IMR-90 (cell line): Measurements from ENCODE around the gene TRAF7. TPM values are rescaled to one million over a fixed set of nuclear protein-coding genes. Genes with fewer than 3 reads are reported as not detected.

Experiments
- ATAC-seq: fragments of 200-7000 bp; cut with Tn5 transposase; 2 replicates; pipeline ENCODE4 v1.9.1; 2020; ENCODE audit warnings: low read depth, mild to moderate bottlenecking, moderate library complexity
- BruUV-seq: library from RNA; stranded (reverse); fragments of 400-500 nt; replicated peaks from 2 replicates; lab custom pipeline; 2021; lab: Mats Ljungman, UMichigan
- CTCF ChIA-PET: fragments of 300-600 bp; formaldehyde crosslinking; extraction: SDS; loops from one replicate; lab custom pipeline; 2021; ENCODE audit warnings: antibody characterized with exemption; lab: Yijun Ruan, JAX
- POLR2A ChIA-PET: fragments of 300-600 bp; sonication (Branson Sonifier 250); formaldehyde crosslinking; loops from one replicate; lab custom pipeline; 2022; ENCODE audit warnings: antibody characterized with exemption; ENCODE audit not compliant: unreplicated experiment; lab: Charles Lee
- DNase-seq: peaks from one replicate; pipeline ENCODE4 v3.0.0; 2013
- H2AFZ ChIP-seq: replicated peaks from 2 replicates; pipeline ENCODE3; 2013; ENCODE audit warnings: low read length, mild to moderate bottlenecking; ENCODE audit not compliant: poor library complexity
- H2AK5ac ChIP-seq: 2 replicates; pipeline ENCODE4 v1.6.1; 2013; ENCODE audit warnings: low read depth, low read length, inconsistent platforms
- H2AK9ac ChIP-seq: replicated peaks from 2 replicates; pipeline ENCODE3; 2013; ENCODE audit warnings: mild to moderate bottlenecking, low read depth, low read length, moderate library complexity; ENCODE audit not compliant: poor library complexity
- H2BK120ac ChIP-seq: 2 replicates; pipeline ENCODE4 v1.6.1; 2013; ENCODE audit warnings: low read depth, low read length, inconsistent platforms
- H2BK15ac ChIP-seq: 3 replicates; pipeline ENCODE4 v1.6.1; 2013; ENCODE audit warnings: low read depth, low read length, inconsistent platforms
- H2BK20ac ChIP-seq: 2 replicates; pipeline ENCODE4 v1.6.1; 2013; ENCODE audit warnings: low read depth, mild to moderate bottlenecking, inconsistent platforms, low read length, moderate library complexity
- H2BK5ac ChIP-seq: 2 replicates; pipeline ENCODE4 v1.6.1; 2013; ENCODE audit warnings: mild to moderate bottlenecking, low read depth, low read length, inconsistent platforms; ENCODE audit not compliant: poor library complexity, severe bottlenecking
- H3K14ac ChIP-seq: replicated peaks from 2 replicates; pipeline ENCODE4 v1.6.1; 2013; ENCODE audit warnings: low read depth, low read length, inconsistent platforms
- H3K18ac ChIP-seq: 2 replicates; pipeline ENCODE4 v1.6.1; 2013; ENCODE audit warnings: low read depth, low read length, control low read depth
- H3K23ac ChIP-seq: 2 replicates; pipeline ENCODE4 v1.6.1; 2013; ENCODE audit warnings: low read depth, low read length, inconsistent platforms
- H3K27ac ChIP-seq: 2 replicates; pipeline ENCODE4 v1.5.1; 2013; ENCODE audit warnings: mild to moderate bottlenecking, control low read depth, low read length; ENCODE audit not compliant: insufficient read depth
- H3K27me3 ChIP-seq: 2 replicates; pipeline ENCODE4 v1.6.1; 2013; ENCODE audit warnings: low read length; ENCODE audit not compliant: control insufficient read depth, insufficient read depth
- H3K36me3 ChIP-seq: 2 replicates; pipeline ENCODE4 v1.6.1; 2013; ENCODE audit warnings: low read length, mixed read lengths; ENCODE audit not compliant: control insufficient read depth, insufficient read depth
- H3K4ac ChIP-seq: 2 replicates; pipeline ENCODE4 v1.6.1; 2013; ENCODE audit warnings: low read depth, low read length, inconsistent platforms
- H3K4me1 ChIP-seq: 2 replicates; pipeline ENCODE4 v1.6.1; 2013; ENCODE audit warnings: low read length, mixed read lengths; ENCODE audit not compliant: control insufficient read depth, insufficient read depth
- H3K4me2 ChIP-seq: 2 replicates; pipeline ENCODE4 v1.6.1; 2013; ENCODE audit warnings: low read depth, mild to moderate bottlenecking, control low read depth, low read length, moderate library complexity
- H3K4me3 ChIP-seq: 2 replicates; pipeline ENCODE4 v1.5.1; 2013; ENCODE audit warnings: low read depth, mild to moderate bottlenecking, control low read depth, low read length, moderate library complexity; ENCODE audit not compliant: insufficient read depth
- H3K56ac ChIP-seq: 2 replicates; pipeline ENCODE4 v1.6.1; 2013; ENCODE audit warnings: low read length, inconsistent platforms; ENCODE audit not compliant: insufficient read depth; ENCODE audit errors: extremely low read depth
- H3K79me1 ChIP-seq, 2 experiments: 2 replicates each; pipeline ENCODE4 v1.6.1; 2013; ENCODE audit warnings: low read length in 2 of 2, inconsistent platforms in 1 of 2, low read depth in 1 of 2
- H3K9ac ChIP-seq: 2 replicates; pipeline ENCODE4 v1.6.1; 2013; ENCODE audit warnings: low read depth, low read length, control low read depth
- H3K9me1 ChIP-seq: 2 replicates; pipeline ENCODE4 v1.6.1; 2013; ENCODE audit warnings: low read length, inconsistent platforms; ENCODE audit not compliant: insufficient read depth
- H3K9me3 ChIP-seq: 2 replicates; pipeline ENCODE4 v1.6.1; 2013; ENCODE audit warnings: low read length; ENCODE audit not compliant: control insufficient read depth, insufficient read depth
- H4K20me1 ChIP-seq: 2 replicates; pipeline ENCODE4 v1.6.1; 2013; ENCODE audit warnings: low read length, inconsistent platforms; ENCODE audit not compliant: insufficient read depth
- H4K5ac ChIP-seq: 2 replicates; pipeline ENCODE4 v1.6.1; 2013; ENCODE audit warnings: mild to moderate bottlenecking, low read depth, low read length, control low read depth
- H4K8ac ChIP-seq, 2 experiments: 2 replicates each; pipeline ENCODE4 v1.6.1; 2013; ENCODE audit warnings: low read depth in 2 of 2, low read length in 2 of 2, control low read depth in 1 of 2, inconsistent platforms in 1 of 2
- H4K91ac ChIP-seq: 2 replicates; pipeline ENCODE4 v1.6.1; 2013; ENCODE audit warnings: low read depth, low read length, inconsistent platforms; ENCODE audit not compliant: insufficient read depth
- BHLHE40 ChIP-seq: fragments of 150-350 bp; IDR thresholded peaks from 2 replicates; pipeline ENCODE4 v1.6.1; 2016; ENCODE audit warnings: mild to moderate bottlenecking, low read depth, low read length
- CHD1 ChIP-seq: IDR thresholded peaks from 2 replicates; pipeline ENCODE4 v1.6.1; 2012; ENCODE audit warnings: low read depth, low read length, improper control_type of control experiment
- POLR2A ChIP-seq: IDR thresholded peaks from 2 replicates; pipeline ENCODE4 v1.6.1; 2012; ENCODE audit warnings: mild to moderate bottlenecking, low read depth, low read length
- SMC3 ChIP-seq: fragments of 150-350 bp; IDR thresholded peaks from 2 replicates; pipeline ENCODE4 v1.6.1; 2016; ENCODE audit warnings: low read depth, mild to moderate bottlenecking, antibody characterized with exemption, low read length, moderate library complexity
- WGBS, 2 experiments: methylation state at CpG; one replicate each; pipeline versions ENCODE4 v1.1.5 to v1.1.7; 2013; ENCODE audit warnings: missing lambda C conversion rate in 2 of 2; ENCODE audit not compliant: insufficient read length in 1 of 2; ENCODE audit errors: extremely low coverage in 2 of 2; 5-methylcytosine and 5-hydroxymethylcytosine counted together
- dilution Hi-C: fragments of 300-500 bp; cut with HindIII; formaldehyde crosslinking; loops from one replicate; pipeline ENCODE4 v1.14.3; 2018; ENCODE audit warnings: low sequenced_read_pairs; ENCODE audit not compliant: unreplicated experiment
- in situ Hi-C: fragments of 300-500 bp; cut with MboI; formaldehyde crosslinking; loops from 3 replicates; pipeline ENCODE4 v1.14.3; 2019; ENCODE audit warnings: low sequenced_read_pairs, inconsistent platforms, mixed read lengths
- intact Hi-C: fragments of 100-400 bp; cut with micrococcal nuclease; formaldehyde crosslinking; loops from 2 replicates; pipeline ENCODE4 v1.10.0; 2022
- polyA plus RNA-seq, 3 experiments: library from polyadenylated mRNA; depleted of rRNA; stranded (reverse); fragments of >200 nt; gene quantifications; 2 replicates each; pipeline ENCODE4 v1.2.3, GENCODE V29; 2012; ENCODE audit warnings: low replicate concordance in 1 of 3
- total RNA-seq: library from RNA; depleted of rRNA; stranded (reverse); fragments of >200 nt; gene quantifications from 2 replicates; pipeline ENCODE4 v1.2.3, GENCODE V29; 2012

TRAF7 gene
- total and polyA plus RNA-seq, 2 of the 4 experiments (the other 2 are of a cell fraction), result 29.6 to 52.6 TPM

DNA sequence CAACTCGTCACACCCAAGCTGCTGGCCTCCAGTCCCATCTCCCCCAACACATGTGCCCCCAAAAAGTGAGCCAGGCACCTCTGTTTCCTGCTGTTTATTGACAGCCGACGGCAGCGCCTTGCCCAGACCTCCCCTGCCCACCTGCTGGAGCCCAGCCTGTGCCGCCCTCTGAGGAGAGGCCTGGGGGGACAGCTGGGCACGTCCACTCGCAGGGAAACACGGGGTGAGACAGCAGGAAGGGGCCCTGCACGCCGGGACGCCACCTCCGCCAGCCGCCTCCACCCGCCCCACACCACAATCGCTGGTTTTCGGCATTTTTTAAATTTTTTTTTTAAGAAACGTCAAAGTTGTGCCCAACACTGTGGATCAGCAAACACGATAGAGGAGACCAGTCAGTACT lies 21.5 kb downstream of the TRAF7 start:
- Histone ChIP-seq H3K9ac (no peak overlapping the region), H4K8ac (no peak overlapping the region), H2BK15ac (no peak overlapping the region), H2BK5ac (no peak overlapping the region), H3K4ac (no peak overlapping the region), H3K4me1 (no peaks in the 10 kb centered on the region), H3K4me2 (no peak overlapping the region), H3K56ac (no peak overlapping the region), H3K27ac (no peak overlapping the region), H2BK120ac (no peak overlapping the region), H2BK20ac (no peak overlapping the region), H3K23ac (no peak overlapping the region), H2AK9ac (no peak overlapping the region), H3K14ac (no peak overlapping the region), H3K4me3 (no peak overlapping the region), H3K18ac (no peak overlapping the region), H3K79me1 (no peaks in the 10 kb centered on the region), H4K91ac (no peak overlapping the region), H3K9me1 (no peaks in the 10 kb centered on the region), H3K27me3 (no peaks in the 10 kb centered on the region), H4K5ac (no peak overlapping the region), H2AK5ac (no peak overlapping the region), H3K9me3 (no peaks in the 10 kb centered on the region), H2AFZ (no peak overlapping the region), H4K20me1 (peaks cover 2% of the 10 kb centered on the region; the same call in 1 of the 2 replicates), H3K36me3 (peaks cover 46% of the 10 kb centered on the region)
- ChIA-PET CTCF (no interaction called here), POLR2A (no interaction called here)
- DNase-seq (no peak), ATAC-seq (no peak)
- intact Hi-C loops (no loop called here), dilution Hi-C loops (no loop called here), in situ Hi-C loops (no loop called here)
- TF ChIP-seq BHLHE40 (no peak), SMC3 (no peak), POLR2A (no peak), CHD1 (no peak)
- no TSS peak for BruUV-seq
- WGBS, 2 experiments, result 93% methylated on average over 14 of the region's 18 CpGs; no CpG with 5 or more reads in 1 of the 2 experiments
